Measurements from ENCODE around the gene ILKAP.

Gene ILKAP

GRCh38 chr2:238247002-238247822, 43.7 kb upstream of the ILKAP start:
- Histone ChIP-seq H3K79me2 (ENCODE audit: insufficient read depth, low read length) (no peaks in the 10 kb centered on the region), H2AFZ (ENCODE audit: low read length) (no peak overlapping the region), H3K9ac (ENCODE audit: low read length) (no peak overlapping the region), H3K27ac (ENCODE audit: low read depth, low read length, poor library complexity, severe bottlenecking) (no peak overlapping the region), H3K4me2 (ENCODE audit: low read length) (no peak overlapping the region), H3K9me3 (ENCODE audit: low read length) (no peaks in the 10 kb centered on the region), H3K4me1 (ENCODE audit: insufficient read depth, low read length, severe bottlenecking) (no peaks in the 10 kb centered on the region), H3K27me3 (ENCODE audit: insufficient read depth, low read length) (no peaks in the 10 kb centered on the region), H3K9me2 (ENCODE audit: low read depth, low read length) (no peaks in the 10 kb centered on the region), H3K4me3 (ENCODE audit: low read depth, low read length, poor library complexity, severe bottlenecking) (no peak overlapping the region), H3F3A (ENCODE audit: insufficient read depth, low read length) (no peaks in the 10 kb centered on the region), H3K36me3 (ENCODE audit: insufficient read depth, low read length) (peaks cover 11% of the 10 kb centered on the region; the same call in 1 of the 2 replicates), H4K20me1 (ENCODE audit: insufficient read depth, low read length) (no peaks in the 10 kb centered on the region)
- TF ChIP-seq CTCF (IDR thresholded peaks at IDR 0.05; ENCODE audit: low read length): no peak
- TF ChIP-seq EZH2 (IDR thresholded peaks at IDR 0.05; ENCODE audit: borderline replicate concordance, low read length): no peak

- Histone ChIP-seq H2AFZ (ENCODE audit: low read length) (no peak overlapping the region), H3K27me3 (ENCODE audit: insufficient read depth, low read length) (no peaks in the 10 kb centered on the region), H3K4me1 (ENCODE audit: insufficient read depth, low read length, severe bottlenecking) (peaks cover 11% of the 10 kb centered on the region), H3K9ac (ENCODE audit: low read length) (no peak overlapping the region), H3K4me2 (ENCODE audit: low read length) (no peak overlapping the region), H3K79me2 (ENCODE audit: insufficient read depth, low read length) (no peaks in the 10 kb centered on the region), H3F3A (ENCODE audit: insufficient read depth, low read length) (no peaks in the 10 kb centered on the region), H4K20me1 (ENCODE audit: insufficient read depth, low read length) (no peaks in the 10 kb centered on the region), H3K9me2 (ENCODE audit: low read depth, low read length) (no peaks in the 10 kb centered on the region), H3K9me3 (ENCODE audit: low read length) (no peaks in the 10 kb centered on the region), H3K27ac (ENCODE audit: low read depth, low read length, poor library complexity, severe bottlenecking) (no peak overlapping the region), H3K4me3 (ENCODE audit: low read depth, low read length, poor library complexity, severe bottlenecking) (no peak overlapping the region), H3K36me3 (ENCODE audit: insufficient read depth, low read length) (0 out of 2 replicates have a peak, but pooled peaks cover 4% of the 10 kb centered on the region)
- TF ChIP-seq CTCF (IDR thresholded peaks at IDR 0.05; ENCODE audit: low read length) (no peak), EZH2 (IDR thresholded peaks at IDR 0.05; ENCODE audit: borderline replicate concordance, low read length) (no peak)
Observed at GRCh38 chr2:238244151-238244550, 40.7 kb upstream of the ILKAP start.

- Histone ChIP-seq H3K9ac (ENCODE audit: low read length) (no peak overlapping the region), H3K9me3 (ENCODE audit: low read length) (no peaks in the 10 kb centered on the region)
- TF ChIP-seq EZH2 (IDR thresholded peaks at IDR 0.05; ENCODE audit: borderline replicate concordance, low read length) (no peak), CTCF (IDR thresholded peaks at IDR 0.05; ENCODE audit: low read length) (no peak)
Observed at GRCh38 chr2:238243496-238244076, 40.1 kb upstream of the ILKAP start.

More at GRCh38 chr2:238243496-238244076, 40.1 kb upstream of the ILKAP start:
- Histone ChIP-seq H2AFZ (ENCODE audit: low read length) (no peak overlapping the region), H4K20me1 (ENCODE audit: insufficient read depth, low read length) (no peaks in the 10 kb centered on the region), H3K79me2 (ENCODE audit: insufficient read depth, low read length) (no peaks in the 10 kb centered on the region), H3F3A (ENCODE audit: insufficient read depth, low read length) (no peaks in the 10 kb centered on the region), H3K27me3 (ENCODE audit: insufficient read depth, low read length) (no peaks in the 10 kb centered on the region), H3K4me2 (ENCODE audit: low read length) (no peak overlapping the region), H3K9me2 (ENCODE audit: low read depth, low read length) (no peaks in the 10 kb centered on the region), H3K4me1 (ENCODE audit: insufficient read depth, low read length, severe bottlenecking) (peaks cover 17% of the 10 kb centered on the region), H3K36me3 (ENCODE audit: insufficient read depth, low read length) (peaks cover 6% of the 10 kb centered on the region; the same call in 1 of the 2 replicates), H3K27ac (ENCODE audit: low read depth, low read length, poor library complexity, severe bottlenecking) (no peak overlapping the region), H3K4me3 (ENCODE audit: low read depth, low read length, poor library complexity, severe bottlenecking) (no peak overlapping the region)
